ENCODE data around the gene MIAT.
"Not testable (repeated sequence)": the region's sequence is repeated elsewhere in the genome, so short reads cannot be mapped to it uniquely, and the experiment has no call there.

Gene MIAT

GRCh38 chr22:26702906-26703830 lies 45.8 kb downstream of the MIAT start:
- H3K4me1 ChIP-seq: peaks cover 0 to 5% (median 0%) of the 10 kb centered on the region in 10 experiments; a peak in 1 of 20 replicates
- H3K9me3 ChIP-seq (replicated peaks in 1 of 11): peaks cover 40 to 44% (median 42%) of the 10 kb centered on the region in 11 experiments
- H4K20me1 ChIP-seq: peaks cover 0 to 27% (median 0%) of the 10 kb centered on the region in 11 experiments; a peak in 6 of 22 replicates
- H3K4me3 ChIP-seq: no peak overlapping the region
- H3K9ac ChIP-seq: no peak overlapping the region
- no peak for TF ChIP-seq Cebpa-rat (IDR thresholded peaks at IDR 0.05)
- no peak overlapping the region for H3K4me2 ChIP-seq
- H3K36me3 ChIP-seq: peaks cover 49 to 69% (median 57%) of the 10 kb centered on the region in 11 experiments
- H3K27me3 ChIP-seq: no peaks in the 10 kb centered on the region
- no peak overlapping the region for H3K27ac ChIP-seq

DNA sequence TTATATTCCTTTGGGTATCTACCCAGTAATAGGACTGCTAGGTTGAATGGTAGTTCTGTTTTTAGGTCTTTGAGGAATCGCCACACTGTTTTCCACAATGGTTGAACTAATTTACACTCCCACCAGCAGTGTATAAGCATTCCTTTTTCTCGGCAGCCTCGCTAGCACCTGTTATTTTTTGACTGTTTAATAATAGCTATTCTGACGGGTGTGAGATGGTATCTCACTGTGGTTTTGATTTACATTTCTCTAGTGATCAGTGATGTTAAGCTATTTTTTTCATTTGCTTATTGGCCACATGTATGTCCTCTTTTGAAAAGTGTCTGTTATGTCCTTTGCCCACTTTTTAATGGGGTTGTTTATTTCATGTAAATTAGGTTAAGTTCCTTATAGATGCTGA lies 48.0 kb downstream of the MIAT start:
- not testable (repeated sequence) for H3K27ac ChIP-seq, H3K4me1 ChIP-seq, H3K4me2 ChIP-seq, H3K4me3 ChIP-seq, H3K27me3 ChIP-seq, H3K9ac ChIP-seq
- peaks cover 18 to 22% (median 20%) of the 10 kb centered on the region in 11 experiments for H3K9me3 ChIP-seq (replicated peaks in 1 of 11)
- peaks cover 0 to 37% (median 0%) of the 10 kb centered on the region in 11 experiments; a peak in 6 of 22 replicates for H4K20me1 ChIP-seq
- peaks cover 37 to 65% (median 52%) of the 10 kb centered on the region in 11 experiments for H3K36me3 ChIP-seq

DNA sequence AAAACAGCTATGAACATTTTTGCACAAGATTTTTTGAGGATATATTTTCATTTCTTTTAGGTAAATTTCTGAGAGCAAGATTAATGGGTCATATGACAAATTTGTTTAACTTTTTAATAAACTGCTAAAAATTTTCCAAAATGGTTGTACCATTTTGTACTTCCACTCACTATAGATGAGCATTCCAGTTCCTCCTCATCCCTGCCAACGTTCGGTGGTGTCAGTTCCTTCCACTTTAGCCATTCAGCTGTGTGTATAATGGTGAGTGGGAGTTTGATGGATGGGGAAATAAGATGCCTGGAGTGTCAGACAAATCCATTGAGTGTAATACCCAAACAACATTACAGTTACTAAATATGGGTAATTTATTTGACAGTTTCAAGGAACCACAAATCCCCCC lies 49.7 kb downstream of the MIAT start:
- H3K9ac ChIP-seq: no peak overlapping the region
- H3K27me3 ChIP-seq: no peaks in the 10 kb centered on the region
- H4K20me1 ChIP-seq: peaks cover 0 to 49% (median 0%) of the 10 kb centered on the region in 11 experiments; a peak in 7 of 22 replicates
- H3K9me3 ChIP-seq (replicated peaks in 1 of 11): peaks cover 15 to 21% (median 18%) of the 10 kb centered on the region in 11 experiments
- H3K4me3 ChIP-seq: no peak overlapping the region
- no peak for TF ChIP-seq Cebpa-rat (IDR thresholded peaks at IDR 0.05)
- H3K36me3 ChIP-seq: peaks cover 36 to 67% (median 53%) of the 10 kb centered on the region in 11 experiments
- H3K4me2 ChIP-seq: no peak overlapping the region
- H3K27ac ChIP-seq: no peak overlapping the region
- peaks cover 0 to 18% (median 9%) of the 10 kb centered on the region in 10 experiments; a peak in 12 of 20 replicates for H3K4me1 ChIP-seq

- H4K20me1 ChIP-seq: peaks cover 0 to 45% (median 0%) of the 10 kb centered on the region in 11 experiments; a peak in 7 of 22 replicates
- H3K27ac ChIP-seq: no peak overlapping the region
- no peak overlapping the region for H3K4me3 ChIP-seq
- H3K36me3 ChIP-seq: peaks cover 35 to 67% (median 53%) of the 10 kb centered on the region in 11 experiments
- no peak overlapping the region for H3K4me2 ChIP-seq
- no peak overlapping the region for H3K9ac ChIP-seq
- no peak for TF ChIP-seq Cebpa-rat (IDR thresholded peaks at IDR 0.05)
- H3K27me3 ChIP-seq: no peaks in the 10 kb centered on the region
- peaks cover 0 to 23% (median 9%) of the 10 kb centered on the region in 10 experiments; a peak in 12 of 20 replicates for H3K4me1 ChIP-seq
- H3K9me3 ChIP-seq (replicated peaks in 1 of 11): peaks cover 15 to 21% (median 18%) of the 10 kb centered on the region in 11 experiments
These were observed 50.2 kb downstream of the MIAT start for GRCh38 chr22:26707581-26707980.

GRCh38 chr22:26708256-26709009 lies 51.0 kb downstream of the MIAT start:
- Histone ChIP-seq H3K27me3 (no peaks in the 10 kb centered on the region), H3K36me3 (peaks cover 29 to 62% (median 47%) of the 10 kb centered on the region in 11 experiments), H3K4me3 (no peak overlapping the region), H3K4me2 (no peak overlapping the region), H3K4me1 (peaks cover 0 to 25% (median 9%) of the 10 kb centered on the region in 10 experiments; a peak in 12 of 20 replicates), H3K9me3 (replicated peaks in 1 of 11) (peaks cover 15 to 21% (median 18%) of the 10 kb centered on the region in 11 experiments), H3K9ac (no peak overlapping the region), H3K27ac (no peak overlapping the region), H4K20me1 (peaks cover 0 to 39% (median 0%) of the 10 kb centered on the region in 11 experiments; a peak in 7 of 22 replicates)
- no peak for TF ChIP-seq Cebpa-rat (IDR thresholded peaks at IDR 0.05)

GRCh38 chr22:26709617-26710390 lies 52.4 kb downstream of the MIAT start:
- H3K36me3 ChIP-seq: peaks cover 29 to 75% (median 52%) of the 10 kb centered on the region in 11 experiments
- TF ChIP-seq Cebpa-rat (IDR thresholded peaks at IDR 0.05): peak in 1 of 11 experiments; percentile 28; a peak in 2 of 22 replicates
- H3K27ac ChIP-seq: no peak overlapping the region
- H3K4me2 ChIP-seq: no peak overlapping the region
- H4K20me1 ChIP-seq: peaks cover 0 to 47% (median 9%) of the 10 kb centered on the region in 11 experiments; a peak in 8 of 22 replicates
- H3K9ac ChIP-seq: no peak overlapping the region
- H3K9me3 ChIP-seq (replicated peaks in 1 of 11): peaks cover 15 to 21% (median 18%) of the 10 kb centered on the region in 11 experiments
- no peak overlapping the region for H3K4me3 ChIP-seq
- peaks cover 0 to 25% (median 9%) of the 10 kb centered on the region in 10 experiments; a peak in 12 of 20 replicates for H3K4me1 ChIP-seq
- H3K27me3 ChIP-seq: no peaks in the 10 kb centered on the region

- Histone ChIP-seq H3K4me2 (peak overlapping the region in 4 of 11 experiments; percentile 2 to 68 (median 40); a peak in 6 of 22 replicates), H3K27ac (no peak overlapping the region), H3K27me3 (no peaks in the 10 kb centered on the region), H4K20me1 (peaks cover 0 to 51% (median 10%) of the 10 kb centered on the region in 11 experiments; a peak in 8 of 22 replicates), H3K4me3 (no peak overlapping the region), H3K9ac (no peak overlapping the region), H3K4me1 (peaks cover 0 to 25% (median 9%) of the 10 kb centered on the region in 10 experiments; a peak in 11 of 20 replicates), H3K36me3 (peaks cover 27 to 77% (median 50%) of the 10 kb centered on the region in 11 experiments), H3K9me3 (replicated peaks in 1 of 11) (peaks cover 11 to 16% (median 15%) of the 10 kb centered on the region in 11 experiments)
- no peak for TF ChIP-seq Cebpa-rat (IDR thresholded peaks at IDR 0.05)
These were observed 54.0 kb downstream of the MIAT start for GRCh38 chr22:26711205-26711963.

Measured in BLaER1 treated with 17β-estradiol and CSF1 and Interleukin-3, amounts not matched to agents 10 nM and 100 nM (cell line).